B cell (primary cell): ENCODE measurements around the gene TRERF1. TPM values are rescaled to one million over a fixed set of nuclear protein-coding genes. Genes with fewer than 3 reads are reported as not detected.

Source experiments
- ATAC-seq: fragments of 200-7000 bp; cut with Tn5 transposase; one replicate; pipeline ENCODE4 v1.10.0; 2021; ENCODE audit warnings: low read depth, mild to moderate bottlenecking, moderate number of reproducible peaks, moderate library complexity
- CTCF ChIA-PET: fragments of 350-600 bp; sonication (Branson Sonifier 250); formaldehyde crosslinking; loops from one replicate; lab custom pipeline; 2021; ENCODE audit warnings: antibody characterized with exemption, inconsistent platforms; lab: Charles Lee
- POLR2A ChIA-PET: fragments of 350-600 bp; sonication (Branson Sonifier 250); formaldehyde crosslinking; loops from one replicate; lab custom pipeline; 2021; ENCODE audit warnings: antibody characterized with exemption; lab: Charles Lee
- DNase-seq: peaks from one replicate; pipeline ENCODE4 v3.0.0; 2013
- H2AFZ ChIP-seq: 2 replicates; pipeline ENCODE4 v1.6.1; 2012; ENCODE audit warnings: mild to moderate bottlenecking, low read depth, low read length; ENCODE audit not compliant: insufficient read depth, poor library complexity, severe bottlenecking
- H3K27ac ChIP-seq, 2 donors: 1 replicate in 1 of 2; 2 replicates in 1 of 2; pipeline ENCODE4 v1.5.1; 2012 to 2013; ENCODE audit warnings: low read length in 2 of 2, mild to moderate bottlenecking in 2 of 2, moderate library complexity in 1 of 2
- H3K27me3 ChIP-seq, 4 experiments: fragments of 200-600 bp in 1 of 4; sonication (generic) in 1 of 4; replicated peaks in 1 of 4; 1 replicate in 2 of 4; 2 replicates in 2 of 4; pipeline versions ENCODE4 v1.6.1 to v1.7.0; 2013 to 2016; ENCODE audit warnings: low read length in 3 of 4, mild to moderate bottlenecking in 2 of 4, mixed read lengths in 1 of 4, moderate library complexity in 1 of 4; ENCODE audit not compliant: insufficient read depth in 4 of 4, control insufficient read depth in 3 of 4; ENCODE audit errors: control extremely low read depth in 1 of 4
- H3K36me3 ChIP-seq, 2 experiments: replicated peaks in 1 of 2; 1 replicate in 1 of 2; 2 replicates in 1 of 2; pipeline versions ENCODE4 v1.6.1 to v1.7.1; 2013; ENCODE audit warnings: low read length in 1 of 2; ENCODE audit not compliant: insufficient read depth in 2 of 2, control insufficient read depth in 1 of 2; ENCODE audit errors: control extremely low read depth in 1 of 2, extremely low read depth in 1 of 2
- H3K4me1 ChIP-seq, 2 donors: fragments of 200-600 bp in 1 of 2; sonication (generic) in 1 of 2; 1 replicate in 1 of 2; 2 replicates in 1 of 2; pipeline versions ENCODE4 v1.5.1 to v1.6.1; 2013 to 2017; ENCODE audit warnings: low read length in 2 of 2; ENCODE audit not compliant: control insufficient read depth in 2 of 2, insufficient read depth in 2 of 2
- H3K4me2 ChIP-seq: replicated peaks from 2 replicates; pipeline ENCODE3; 2012; ENCODE audit warnings: mild to moderate bottlenecking, low read depth, low read length; ENCODE audit not compliant: poor library complexity, severe bottlenecking
- H3K4me3 ChIP-seq, 5 experiments: fragments of 200-600 bp in 1 of 5; sonication (generic) in 1 of 5; 1 replicate in 3 of 5; 2 replicates in 2 of 5; pipeline versions ENCODE4 v1.5.1 to v1.7.0; 2011 to 2016; ENCODE audit warnings: low read length in 4 of 5, mild to moderate bottlenecking in 4 of 5, low read depth in 2 of 5, control low read depth in 1 of 5, moderate library complexity in 1 of 5; ENCODE audit not compliant: insufficient read depth in 1 of 5; ENCODE audit errors: control extremely low read depth in 1 of 5, extremely low read depth in 1 of 5
- H3K79me2 ChIP-seq: fragments of 200-600 bp; sonication (generic); one replicate; pipeline ENCODE4 v1.6.0; 2016; ENCODE audit warnings: low read length; ENCODE audit not compliant: control insufficient read depth, insufficient read depth
- H3K9ac ChIP-seq: fragments of 200-600 bp; sonication (generic); 2 replicates; pipeline ENCODE4 v1.6.1; 2017; ENCODE audit warnings: mild to moderate bottlenecking, low read length, moderate library complexity
- H3K9me3 ChIP-seq, 3 donors: one replicate each; pipeline versions ENCODE4 v1.6.1 to v1.7.1; 2013; ENCODE audit warnings: low read length in 2 of 3; ENCODE audit not compliant: control insufficient read depth in 2 of 3, insufficient read depth in 1 of 3; ENCODE audit errors: control extremely low read depth in 1 of 3
- H4K20me1 ChIP-seq: 2 replicates; pipeline ENCODE4 v1.6.0; 2012; ENCODE audit warnings: mild to moderate bottlenecking, low read length; ENCODE audit not compliant: insufficient read depth, control insufficient read depth, poor library complexity, severe bottlenecking
- H3K27ac Mint-ChIP-seq: one replicate; pipeline ENCODE4 v1.8.0; 2021; ENCODE audit warnings: mixed read lengths
- H3K27me3 Mint-ChIP-seq: one replicate; pipeline ENCODE4 v1.8.0; 2021; ENCODE audit warnings: mixed read lengths
- H3K4me1 Mint-ChIP-seq: one replicate; pipeline ENCODE4 v1.8.0; 2021; ENCODE audit warnings: mixed read lengths
- H3K4me3 Mint-ChIP-seq: one replicate; pipeline ENCODE4 v1.8.0; 2021; ENCODE audit warnings: mixed read lengths
- H3K9me3 Mint-ChIP-seq: one replicate; pipeline ENCODE4 v1.8.0; 2022; ENCODE audit warnings: mixed read lengths; ENCODE audit not compliant: insufficient read depth
- EZH2 ChIP-seq: IDR thresholded peaks from 2 replicates; pipeline ENCODE4 v1.6.1; 2012; ENCODE audit warnings: borderline replicate concordance, low read depth, mild to moderate bottlenecking, moderate library complexity, low read length; ENCODE audit not compliant: insufficient read depth, poor library complexity, severe bottlenecking
- WGBS: methylation state at CpG from one replicate; pipeline ENCODE4 v1.1.5; 2013; ENCODE audit warnings: missing lambda C conversion rate; ENCODE audit not compliant: insufficient coverage; 5-methylcytosine and 5-hydroxymethylcytosine counted together
- intact Hi-C: fragments of 100-400 bp; cut with micrococcal nuclease; formaldehyde crosslinking; loops from one replicate; pipeline ENCODE4 v1.10.0; 2022
- polyA plus RNA-seq: library from polyadenylated mRNA; depleted of rRNA; stranded (reverse); fragments of >200 nt; gene quantifications from 2 replicates; pipeline ENCODE4 v1.2.3, GENCODE V29; 2012
- total RNA-seq, 2 donors: library from RNA; stranded (reverse); fragments of 120-200 nt in 1 of 2; gene quantifications; 1 replicate in 1 of 2; 2 replicates in 1 of 2; pipeline versions ENCODE4 v1.2.3 to v1.2.4, GENCODE V29; 2013 to 2022
- TF ChIP-seq, protein P1 (sequence below): fragments of 200-600 bp; IDR thresholded peaks from one replicate; pipeline ENCODE4 v1.8.0; 2022; ENCODE audit warnings: antibody characterized with exemption, mild to moderate bottlenecking

Gene TRERF1
- total and polyA plus RNA-seq, 2 donors (not counting 1 experiment from before 2014, with no cell fraction given), result 3.5 to 6.7 TPM

DNA sequence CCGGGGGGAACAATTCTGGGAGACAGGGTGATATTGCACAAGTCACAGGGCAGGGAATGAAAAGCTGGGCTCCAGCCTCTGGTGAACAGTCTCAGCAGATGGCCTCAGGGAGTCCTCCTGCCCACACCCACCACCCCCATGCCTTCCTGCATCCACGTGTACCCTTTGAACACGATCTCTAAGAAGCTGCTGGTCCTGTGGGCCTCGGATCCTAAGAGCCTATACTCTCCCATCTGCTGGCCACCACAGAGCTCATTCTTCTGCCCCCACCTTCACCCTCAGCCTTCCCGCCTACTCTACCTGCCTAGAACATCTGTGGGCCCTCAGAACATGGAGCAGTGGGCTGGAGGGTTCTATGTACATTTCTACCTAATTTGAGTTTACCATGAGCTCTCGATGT, 60.3 kb downstream of the TRERF1 start:
- no peaks in the 10 kb centered on the region for H3K9me3 Mint-ChIP-seq
- Histone ChIP-seq H3K4me1 (peaks cover 4 to 33% of the 10 kb centered on the region in 2 donors), H3K4me3 (no peak overlapping the region), H3K36me3 (no peaks in the 10 kb centered on the region), H2AFZ (no peak overlapping the region), H3K9me3 (no peaks in the 10 kb centered on the region), H3K27me3 (no peaks in the 10 kb centered on the region), H3K79me2 (no peaks in the 10 kb centered on the region), H3K4me2 (no peak overlapping the region), H3K27ac (no peak overlapping the region), H4K20me1 (no peaks in the 10 kb centered on the region), H3K9ac (no peak overlapping the region)
- DNase-seq (no peak), ATAC-seq (no peak)
- peak overlapping the region; percentile 59 for H3K27ac Mint-ChIP-seq
- TF ChIP-seq, protein P1, sequence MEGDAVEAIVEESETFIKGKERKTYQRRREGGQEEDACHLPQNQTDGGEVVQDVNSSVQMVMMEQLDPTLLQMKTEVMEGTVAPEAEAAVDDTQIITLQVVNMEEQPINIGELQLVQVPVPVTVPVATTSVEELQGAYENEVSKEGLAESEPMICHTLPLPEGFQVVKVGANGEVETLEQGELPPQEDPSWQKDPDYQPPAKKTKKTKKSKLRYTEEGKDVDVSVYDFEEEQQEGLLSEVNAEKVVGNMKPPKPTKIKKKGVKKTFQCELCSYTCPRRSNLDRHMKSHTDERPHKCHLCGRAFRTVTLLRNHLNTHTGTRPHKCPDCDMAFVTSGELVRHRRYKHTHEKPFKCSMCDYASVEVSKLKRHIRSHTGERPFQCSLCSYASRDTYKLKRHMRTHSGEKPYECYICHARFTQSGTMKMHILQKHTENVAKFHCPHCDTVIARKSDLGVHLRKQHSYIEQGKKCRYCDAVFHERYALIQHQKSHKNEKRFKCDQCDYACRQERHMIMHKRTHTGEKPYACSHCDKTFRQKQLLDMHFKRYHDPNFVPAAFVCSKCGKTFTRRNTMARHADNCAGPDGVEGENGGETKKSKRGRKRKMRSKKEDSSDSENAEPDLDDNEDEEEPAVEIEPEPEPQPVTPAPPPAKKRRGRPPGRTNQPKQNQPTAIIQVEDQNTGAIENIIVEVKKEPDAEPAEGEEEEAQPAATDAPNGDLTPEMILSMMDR, result no peak
- TF ChIP-seq EZH2, result no peak
- 93% methylated on average over 5 of the region's 6 CpGs for WGBS
- no peak overlapping the region for H3K4me3 Mint-ChIP-seq
- H3K4me1 Mint-ChIP-seq, result peaks cover 30% of the 10 kb centered on the region
- H3K27me3 Mint-ChIP-seq, result no peaks in the 10 kb centered on the region
- ChIA-PET CTCF (interaction anchor here (0.8 kb wide), 1 partner anchor 156 kb away, joined by 4 read pairs; no protein-coding TSS in a partner anchor), POLR2A (interaction anchor here (1.5 kb wide), 1 partner anchor 25 kb away, joined by 6 read pairs; no protein-coding TSS in a partner anchor)
- intact Hi-C loops, result loop anchor here (10.0 kb wide), 1 partner anchor 63 kb away; the partner anchor contains the start of gene TRERF1

DNA sequence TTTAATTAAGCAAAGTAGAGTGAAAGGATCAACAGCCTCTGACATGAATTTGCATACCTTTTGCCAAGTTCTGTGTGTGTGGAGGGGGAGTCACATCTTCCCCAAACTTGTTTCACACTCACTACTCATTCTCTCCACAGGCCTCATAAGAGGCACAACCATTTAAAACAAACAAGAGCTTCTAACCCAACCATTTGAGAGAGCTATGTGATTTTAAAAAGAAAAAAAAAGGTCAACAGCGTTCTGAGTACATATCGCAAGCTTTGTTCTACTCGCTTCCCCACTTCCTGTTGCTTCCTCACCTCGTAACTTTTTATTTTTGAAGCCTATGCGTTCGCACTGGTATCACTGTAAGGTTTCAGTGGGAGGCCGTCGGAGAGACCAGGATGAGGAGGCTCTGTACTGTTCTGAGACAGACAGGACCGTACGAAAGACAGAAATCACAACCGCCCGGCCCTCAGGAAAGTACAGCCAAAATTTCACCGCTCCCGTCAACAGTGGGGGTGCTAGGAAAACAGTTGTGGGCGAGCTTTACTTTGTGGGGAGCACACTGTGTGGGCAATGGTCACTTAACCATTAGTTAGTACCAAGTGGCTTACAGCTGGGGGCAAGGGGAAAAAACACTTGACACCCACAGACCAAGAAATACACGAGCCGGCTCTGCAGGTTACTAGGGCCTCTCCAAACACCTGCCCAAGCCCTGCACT, 61.3 kb downstream of the TRERF1 start:
- intact Hi-C loops, result loop anchor here (10.0 kb wide), 1 partner anchor 64 kb away; the partner anchor contains the start of gene TRERF1
- TF ChIP-seq EZH2, result no peak
- TF ChIP-seq, protein P1, result no peak
- H3K27ac Mint-ChIP-seq, result peak overlapping the region; percentile 87
- H2AFZ ChIP-seq, result peak overlapping the region; percentile 23
- CTCF ChIA-PET, result interaction anchor here (1.1 to 1.5 kb wide), 2 partner anchors 75 to 157 kb away, joined by 3 to 6 read pairs; no protein-coding TSS in a partner anchor
- POLR2A ChIA-PET, result interaction anchor here (0.6 to 1.5 kb wide), 3 partner anchors 16 to 24 kb away, joined by 3 to 6 read pairs (median 4); no protein-coding TSS in a partner anchor
- no peaks in the 10 kb centered on the region for H3K27me3 Mint-ChIP-seq
- 78% methylated on average over 11 of the region's 17 CpGs for WGBS
- H3K27me3 ChIP-seq, result no peaks in the 10 kb centered on the region
- H3K36me3 ChIP-seq, result no peaks in the 10 kb centered on the region
- peak overlapping the region; percentile 31 for H3K9ac ChIP-seq
- peak; percentile 39 for DNase-seq
- peaks cover 4 to 33% of the 10 kb centered on the region in 2 donors for H3K4me1 ChIP-seq
- H3K4me3 Mint-ChIP-seq, result peak overlapping the region; percentile 73
- H3K79me2 ChIP-seq, result no peaks in the 10 kb centered on the region
- H3K4me2 ChIP-seq, result peak overlapping the region; percentile 47
- peaks cover 30% of the 10 kb centered on the region for H3K4me1 Mint-ChIP-seq
- H4K20me1 ChIP-seq, result no peaks in the 10 kb centered on the region
- H3K27ac ChIP-seq, result peak overlapping the region; percentile 50 to 63
- H3K9me3 ChIP-seq, result no peaks in the 10 kb centered on the region
- peak overlapping the region in 1 of 5 experiments; percentile 5 for H3K4me3 ChIP-seq
- H3K9me3 Mint-ChIP-seq, result no peaks in the 10 kb centered on the region
- peak; percentile 71 for ATAC-seq
